Mesenchymal stem cell (in vitro differentiated cells and primary cell): ENCODE measurements around the gene DAB1.

Experiments used
- DNase-seq: peaks from one replicate; pipeline ENCODE4 v3.0.0-alpha.2; 2013
- H2AFZ ChIP-seq: one replicate; pipeline ENCODE4 v1.6.1; 2013; ENCODE audit warnings: low read depth, mild to moderate bottlenecking, control low read depth, inconsistent platforms, low read length, moderate library complexity
- H2AK5ac ChIP-seq: 2 replicates; pipeline ENCODE4 v1.6.1; 2013; ENCODE audit warnings: low read length, moderate library complexity, mild to moderate bottlenecking, inconsistent platforms; ENCODE audit not compliant: severe bottlenecking
- H2BK120ac ChIP-seq: one replicate; pipeline ENCODE4 v1.6.1; 2013; ENCODE audit warnings: low read depth, mild to moderate bottlenecking, inconsistent platforms, low read length, moderate library complexity
- H2BK12ac ChIP-seq, 2 experiments: one replicate each; pipeline ENCODE4 v1.6.1; 2013; ENCODE audit warnings: inconsistent platforms in 2 of 2, low read length in 2 of 2, mild to moderate bottlenecking in 2 of 2, moderate library complexity in 2 of 2, control low read depth in 1 of 2
- H2BK15ac ChIP-seq: one replicate; pipeline ENCODE4 v1.6.1; 2013; ENCODE audit warnings: mild to moderate bottlenecking, low read depth, inconsistent platforms; ENCODE audit not compliant: poor library complexity, severe bottlenecking
- H2BK5ac ChIP-seq: 2 replicates; pipeline ENCODE4 v1.6.1; 2013; ENCODE audit warnings: low read depth, mild to moderate bottlenecking, low read length, control low read depth, inconsistent platforms; ENCODE audit not compliant: poor library complexity, severe bottlenecking
- H3K14ac ChIP-seq, 2 experiments: one replicate each; pipeline ENCODE4 v1.6.1; 2013; ENCODE audit warnings: inconsistent platforms in 2 of 2, low read length in 2 of 2, control low read depth in 1 of 2, mild to moderate bottlenecking in 1 of 2, moderate library complexity in 1 of 2
- H3K18ac ChIP-seq, 2 experiments: one replicate each; pipeline ENCODE4 v1.6.1; 2013; ENCODE audit warnings: inconsistent platforms in 2 of 2, low read length in 2 of 2, control low read depth in 1 of 2, low read depth in 1 of 2, mild to moderate bottlenecking in 1 of 2
- H3K23ac ChIP-seq, 2 experiments: one replicate each; pipeline ENCODE4 v1.6.1; 2013; ENCODE audit warnings: inconsistent platforms in 2 of 2, low read length in 2 of 2, mild to moderate bottlenecking in 2 of 2, moderate library complexity in 2 of 2, control low read depth in 1 of 2
- H3K27ac ChIP-seq: 2 replicates; pipeline ENCODE4 v1.5.1; 2013; ENCODE audit warnings: mild to moderate bottlenecking, moderate library complexity, low read length, control low read depth, inconsistent platforms; ENCODE audit not compliant: poor library complexity, severe bottlenecking
- H3K27me3 ChIP-seq, 2 experiments: 2 replicates each; pipeline versions ENCODE4 v1.6.1 to v1.7.0; 2013; ENCODE audit warnings: low read length in 2 of 2, mild to moderate bottlenecking in 2 of 2, moderate library complexity in 2 of 2, control low read depth in 1 of 2, inconsistent platforms in 1 of 2; ENCODE audit not compliant: control insufficient read depth in 1 of 2, insufficient read depth in 1 of 2
- H3K36me3 ChIP-seq, 2 experiments: 2 replicates each; pipeline versions ENCODE4 v1.6.1 to v1.7.0; 2013; ENCODE audit warnings: low read length in 2 of 2, control low read depth in 1 of 2, inconsistent platforms in 1 of 2, low read depth in 1 of 2, mild to moderate bottlenecking in 1 of 2; ENCODE audit not compliant: insufficient read depth in 2 of 2, control insufficient read depth in 1 of 2
- H3K4ac ChIP-seq, 2 experiments: one replicate each; pipeline ENCODE4 v1.6.1; 2013; ENCODE audit warnings: inconsistent platforms in 2 of 2, low read length in 2 of 2, mild to moderate bottlenecking in 2 of 2, moderate library complexity in 2 of 2, control low read depth in 1 of 2, low read depth in 1 of 2
- H3K4me1 ChIP-seq: 2 replicates; pipeline ENCODE4 v1.6.1; 2013; ENCODE audit warnings: low read depth, low read length, control low read depth; ENCODE audit not compliant: control insufficient read depth, insufficient read depth
- H3K4me2 ChIP-seq: 2 replicates; pipeline ENCODE4 v1.6.1; 2013; ENCODE audit warnings: low read length, mild to moderate bottlenecking, inconsistent platforms; ENCODE audit not compliant: poor library complexity, severe bottlenecking
- H3K4me3 ChIP-seq, 2 experiments: 2 replicates each; pipeline versions ENCODE4 v1.5.1 to v1.7.0; 2013; ENCODE audit warnings: low read length in 2 of 2, mild to moderate bottlenecking in 2 of 2, control low read depth in 1 of 2, low read depth in 1 of 2; ENCODE audit not compliant: insufficient read depth in 1 of 2
- H3K79me1 ChIP-seq: replicated peaks from 2 replicates; pipeline ENCODE4 v1.6.1; 2013; ENCODE audit warnings: mild to moderate bottlenecking, control low read depth, low read length, inconsistent platforms; ENCODE audit not compliant: poor library complexity, severe bottlenecking
- H3K9ac ChIP-seq: 2 replicates; pipeline ENCODE4 v1.7.0; 2013; ENCODE audit warnings: mild to moderate bottlenecking, low read length, moderate library complexity
- H3K9me3 ChIP-seq: 2 replicates; pipeline ENCODE4 v1.7.0; 2013; ENCODE audit warnings: mild to moderate bottlenecking, low read length; ENCODE audit not compliant: control insufficient read depth
- H4K8ac ChIP-seq: one replicate; pipeline ENCODE4 v1.6.1; 2013; ENCODE audit warnings: inconsistent platforms, mild to moderate bottlenecking, low read length, moderate library complexity
- H4K91ac ChIP-seq: one replicate; pipeline ENCODE4 v1.6.1; 2013; ENCODE audit warnings: mild to moderate bottlenecking, low read length, inconsistent platforms
- WGBS: methylation state at CpG from one replicate; pipeline ENCODE4 v1.1.7; 2013; ENCODE audit warnings: mixed read lengths; 5-methylcytosine and 5-hydroxymethylcytosine counted together

Gene DAB1

GRCh38 chr1:57118948-57119603 lies 304.8 kb downstream of the DAB1 start:
- Histone ChIP-seq H3K23ac (no peak overlapping the region), H2BK12ac (no peak overlapping the region), H4K8ac (no peak overlapping the region), H4K91ac (no peak overlapping the region), H2AK5ac (no peak overlapping the region), H3K4me1 (no peaks in the 10 kb centered on the region), H3K27ac (no peak overlapping the region), H2BK5ac (no peak overlapping the region), H3K9ac (no peak overlapping the region), H3K18ac (no peak overlapping the region), H3K4me2 (no peak overlapping the region), H3K4me3 (no peak overlapping the region), H3K9me3 (no peaks in the 10 kb centered on the region), H3K36me3 (no peaks in the 10 kb centered on the region), H3K4ac (no peak overlapping the region), H2BK15ac (no peak overlapping the region), H3K79me1 (no peaks in the 10 kb centered on the region), H3K14ac (no peak overlapping the region), H3K27me3 (no peaks in the 10 kb centered on the region), H2AFZ (no peak overlapping the region), H2BK120ac (no peak overlapping the region)
- DNase-seq, result no peak
- WGBS, result 48% methylated on average over 2 of the region's 4 CpGs

DNA sequence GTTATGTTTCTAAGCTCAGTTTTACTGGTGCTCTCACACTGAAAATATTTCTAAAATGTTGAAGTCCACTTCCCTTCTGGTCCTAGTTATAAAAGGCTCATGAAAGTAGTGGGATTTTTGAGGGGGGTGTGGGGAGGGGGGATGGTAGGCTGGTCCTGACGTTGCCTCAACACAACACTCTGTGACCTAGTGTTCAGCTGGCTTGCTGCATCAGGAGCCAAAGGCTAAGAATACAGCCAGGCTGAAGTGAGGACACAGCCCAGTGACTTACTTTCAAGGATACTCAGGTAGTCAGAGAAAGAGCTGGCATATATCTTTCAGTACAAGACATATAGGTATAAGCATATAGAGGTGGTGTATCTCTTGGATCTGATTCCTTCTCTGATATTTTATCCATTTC lies 306.1 kb downstream of the DAB1 start:
- H3K27ac ChIP-seq, result no peak overlapping the region
- H2BK120ac ChIP-seq, result no peak overlapping the region
- H3K18ac ChIP-seq, result no peak overlapping the region
- H2BK5ac ChIP-seq, result no peak overlapping the region
- no peaks in the 10 kb centered on the region for H3K79me1 ChIP-seq
- DNase-seq, result no peak
- WGBS, result 41% methylated on average over 1 of the region's 1 CpG
- H3K4ac ChIP-seq, result no peak overlapping the region
- H3K4me1 ChIP-seq, result no peaks in the 10 kb centered on the region
- no peak overlapping the region for H2AK5ac ChIP-seq
- H4K8ac ChIP-seq, result no peak overlapping the region
- H3K9ac ChIP-seq, result no peak overlapping the region
- no peak overlapping the region for H2AFZ ChIP-seq
- no peak overlapping the region for H3K4me3 ChIP-seq
- no peak overlapping the region for H3K23ac ChIP-seq
- no peak overlapping the region for H3K14ac ChIP-seq
- no peak overlapping the region for H3K4me2 ChIP-seq
- H2BK15ac ChIP-seq, result no peak overlapping the region
- H4K91ac ChIP-seq, result no peak overlapping the region
- H3K27me3 ChIP-seq, result no peaks in the 10 kb centered on the region
- no peak overlapping the region for H2BK12ac ChIP-seq
- no peaks in the 10 kb centered on the region for H3K36me3 ChIP-seq
- no peaks in the 10 kb centered on the region for H3K9me3 ChIP-seq

DNA sequence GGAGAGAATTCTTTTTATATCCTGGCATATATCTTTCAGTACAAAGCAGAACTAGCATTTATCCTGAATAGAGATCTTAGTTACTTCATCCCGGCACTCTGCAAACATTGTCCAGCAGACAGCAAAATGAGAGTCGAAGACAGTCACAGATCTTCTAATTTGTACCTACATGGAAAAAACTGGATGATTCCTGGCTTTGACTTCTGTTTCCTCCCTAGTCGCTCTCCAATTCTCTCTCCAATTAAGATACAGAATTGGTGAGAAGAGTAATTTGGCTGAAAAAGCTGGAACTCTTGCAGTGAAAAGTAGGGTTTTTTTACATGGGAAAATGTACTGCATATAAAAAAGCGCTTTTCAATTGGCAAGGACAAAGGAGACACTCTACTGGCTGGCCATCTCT lies 307.0 kb downstream of the DAB1 start:
- Histone ChIP-seq H3K36me3 (no peaks in the 10 kb centered on the region), H2AK5ac (no peak overlapping the region), H3K9ac (no peak overlapping the region), H2BK12ac (no peak overlapping the region), H3K4me3 (no peak overlapping the region), H3K27ac (no peak overlapping the region), H4K8ac (no peak overlapping the region), H3K18ac (no peak overlapping the region), H3K14ac (no peak overlapping the region), H3K79me1 (no peaks in the 10 kb centered on the region), H2BK120ac (no peak overlapping the region), H2AFZ (no peak overlapping the region), H4K91ac (no peak overlapping the region), H3K4me1 (no peaks in the 10 kb centered on the region), H3K27me3 (no peaks in the 10 kb centered on the region), H3K4ac (no peak overlapping the region), H2BK5ac (no peak overlapping the region), H2BK15ac (no peak overlapping the region), H3K4me2 (no peak overlapping the region), H3K9me3 (no peaks in the 10 kb centered on the region), H3K23ac (no peak overlapping the region)
- 98% methylated on average over 2 of the region's 4 CpGs for WGBS
- DNase-seq, result no peak

DNA sequence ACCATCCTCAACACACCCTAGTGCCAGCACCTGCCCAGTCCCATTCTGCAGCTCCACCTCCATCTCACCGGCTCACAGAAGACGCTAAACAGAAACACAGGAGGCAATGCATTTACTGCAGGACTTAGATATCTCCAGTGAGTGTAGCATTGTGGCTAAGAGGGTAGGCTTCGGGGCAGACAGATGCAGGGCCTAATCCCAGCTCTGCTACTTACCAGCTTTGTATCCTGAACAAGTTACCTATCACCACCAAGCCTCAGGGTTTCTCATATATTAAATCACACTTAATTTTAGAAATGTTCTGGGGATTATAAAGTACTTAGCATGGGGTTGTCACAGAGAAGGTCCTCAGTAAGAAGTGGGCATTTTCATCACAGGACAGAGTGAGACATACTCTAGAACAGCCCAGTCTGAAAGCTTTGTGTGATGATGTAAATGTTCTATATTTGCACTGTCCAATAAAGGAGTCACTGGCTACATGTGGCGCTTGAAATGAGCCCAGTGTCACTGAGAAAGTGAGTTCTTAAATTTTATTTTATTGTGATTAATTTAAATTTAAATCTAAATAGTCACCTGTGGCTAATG lies 308.7 kb downstream of the DAB1 start:
- no peaks in the 10 kb centered on the region for H3K79me1 ChIP-seq

More for the DNA sequence above, 308.7 kb downstream of the DAB1 start:
- Histone ChIP-seq H2AK5ac (no peak overlapping the region), H4K8ac (no peak overlapping the region), H4K91ac (no peak overlapping the region), H2BK5ac (no peak overlapping the region), H3K9ac (no peak overlapping the region), H2BK120ac (no peak overlapping the region), H3K4me1 (no peaks in the 10 kb centered on the region), H3K4ac (no peak overlapping the region), H2BK12ac (no peak overlapping the region), H2AFZ (no peak overlapping the region), H3K4me2 (no peak overlapping the region), H3K14ac (no peak overlapping the region), H3K36me3 (no peaks in the 10 kb centered on the region), H3K27ac (no peak overlapping the region), H3K23ac (no peak overlapping the region), H3K18ac (no peak overlapping the region), H3K9me3 (no peaks in the 10 kb centered on the region), H3K27me3 (no peaks in the 10 kb centered on the region), H3K4me3 (no peak overlapping the region), H2BK15ac (no peak overlapping the region)
- DNase-seq, result no peak
- 86% methylated on average over 3 of the region's 4 CpGs for WGBS
